ENCODE results near the gene SLC26A2.

- no peak for TF ChIP-seq CTCF (IDR thresholded peaks at IDR 0.05)
- TF ChIP-seq POLR2A (IDR thresholded peaks at IDR 0.05), result no peak
These were observed 45.8 kb downstream of the SLC26A2 start for GRCh38 chr5:150006318-150006717.

All from thyroid gland (tissue), 4 donors.